Measurements from ENCODE around the gene TOX4. TPM values are rescaled to one million over a fixed set of nuclear protein-coding genes. Genes with fewer than 3 reads are reported as not detected.

TOX4 gene
- total RNA-seq, 1 experiment from 2014 or later: 26.9 TPM

DNA sequence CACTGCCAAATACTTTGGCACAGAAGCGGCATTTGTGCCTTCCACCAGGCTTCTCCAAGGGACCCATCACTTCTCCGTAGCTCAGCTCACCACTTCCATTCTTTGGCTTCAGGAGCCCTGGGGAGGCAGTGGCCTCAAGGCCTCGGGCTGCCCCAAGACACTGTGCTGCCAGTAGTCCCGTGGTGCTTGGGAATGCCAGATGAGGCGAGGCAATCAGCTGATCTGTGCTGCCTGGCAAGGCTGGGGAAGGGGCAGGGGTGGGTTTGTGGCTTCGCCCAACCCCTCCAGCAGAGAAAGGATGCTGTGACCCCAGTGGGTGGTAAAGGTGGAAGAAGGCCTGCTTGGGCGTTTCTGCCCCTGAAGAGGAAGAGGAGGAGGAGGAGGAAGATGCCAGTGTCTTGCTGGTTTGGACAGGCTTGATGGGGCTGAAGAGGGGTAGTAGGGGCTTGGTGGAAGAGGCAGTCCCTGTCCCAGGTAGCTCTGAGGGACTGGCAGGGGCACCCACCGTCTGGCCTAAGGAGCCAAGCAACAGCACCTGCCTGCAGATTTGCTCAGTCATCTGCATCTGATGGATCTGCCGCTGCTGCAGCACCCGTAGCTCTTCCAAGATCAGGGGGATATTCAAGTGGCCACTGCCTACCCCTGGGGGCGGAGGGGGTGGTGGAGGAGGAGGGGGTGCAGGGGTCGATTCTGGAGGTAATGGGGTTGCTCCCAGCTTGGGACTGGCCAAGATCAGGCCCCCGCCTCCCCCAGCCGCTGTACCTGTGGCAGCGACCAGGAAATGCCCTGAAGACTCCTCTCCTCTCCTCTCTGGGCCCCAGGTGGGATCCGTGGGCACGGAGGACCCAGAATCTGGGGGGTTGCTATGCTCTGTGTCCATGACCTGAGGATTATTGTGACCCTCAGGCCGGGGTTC is 47.8 kb downstream of the TOX4 start:
- no peak for DNase-seq
- Histone ChIP-seq H3K9me3 (no peaks in the 10 kb centered on the region), H3K36me3 (no peaks in the 10 kb centered on the region), H3K4me3 (no peak overlapping the region), H3K27me3 (no peaks in the 10 kb centered on the region)

DNA sequence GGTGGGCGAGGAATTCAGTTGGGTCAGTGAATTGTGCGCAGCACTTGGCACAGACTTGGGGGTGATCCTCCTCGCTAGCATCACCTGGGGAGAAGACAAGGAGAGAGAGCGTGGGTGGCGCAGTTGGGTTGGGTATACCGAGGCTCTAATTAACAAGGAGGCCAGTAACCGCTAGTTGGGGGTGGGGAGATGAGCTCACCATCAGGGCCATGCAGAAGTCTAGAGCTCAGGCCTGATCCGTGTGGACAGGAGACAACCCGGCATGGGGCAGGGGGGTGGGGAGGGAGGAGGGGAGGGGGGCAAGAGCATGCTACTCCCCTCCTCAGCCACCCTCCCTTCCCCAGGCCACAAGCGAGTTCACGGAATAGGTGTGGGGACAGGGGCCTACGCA is 48.6 kb downstream of the TOX4 start:
- Histone ChIP-seq H3K27me3 (no peaks in the 10 kb centered on the region), H3K4me3 (peak overlapping the region; percentile 45; the same call in 1 of the 2 replicates), H3K9me3 (no peaks in the 10 kb centered on the region), H3K36me3 (no peaks in the 10 kb centered on the region)
- DNase-seq: no peak

DNA sequence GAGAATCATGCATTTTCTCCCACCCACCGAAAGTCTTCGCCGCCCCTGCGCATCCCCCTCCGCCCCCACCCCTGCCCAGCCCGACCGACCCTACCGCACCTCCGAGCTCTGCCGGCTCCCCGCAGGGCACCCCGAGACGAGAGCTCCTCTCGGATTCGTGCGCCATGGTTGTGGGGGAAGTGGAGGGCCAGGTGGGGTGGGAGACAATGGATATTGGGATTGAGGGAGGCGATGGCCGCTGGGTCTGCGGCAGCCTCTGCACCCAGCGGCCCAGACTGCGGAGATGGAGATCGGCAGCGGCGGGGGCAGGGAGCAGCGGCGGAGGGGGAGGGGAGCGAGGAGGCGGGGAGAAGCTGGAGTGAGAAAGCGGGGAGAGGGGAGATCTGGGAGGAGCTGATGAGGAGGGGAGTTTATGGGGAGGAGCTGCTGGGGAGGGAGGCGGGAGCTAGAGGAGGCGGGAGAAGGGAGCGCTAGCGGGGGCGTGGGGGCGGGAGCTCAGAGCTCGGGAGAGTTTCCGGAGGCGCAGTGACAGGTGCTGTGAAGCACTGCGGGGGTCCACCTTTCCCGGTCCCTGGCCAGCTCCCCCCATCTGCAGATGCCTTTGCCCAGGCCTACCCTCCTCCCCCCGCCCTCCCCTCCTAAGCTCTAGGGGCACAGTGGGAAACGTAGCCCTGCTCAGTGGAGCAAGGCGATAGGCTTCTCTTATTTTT is 49.1 kb downstream of the TOX4 start, which contains the start of gene SALL2:
SALL2 (minus strand) TSS at position 385 of the 710 bp plus-strand sequence; CDS start at position 166, 219 bp downstream.
- Histone ChIP-seq H3K36me3 (no peaks in the 10 kb centered on the region), H3K27me3 (no peaks in the 10 kb centered on the region), H3K4me3 (peak within 1 kb of the TSS; percentile 45), H3K9me3 (no peaks in the 10 kb centered on the region)
- peak; percentile 54 for DNase-seq

DNA sequence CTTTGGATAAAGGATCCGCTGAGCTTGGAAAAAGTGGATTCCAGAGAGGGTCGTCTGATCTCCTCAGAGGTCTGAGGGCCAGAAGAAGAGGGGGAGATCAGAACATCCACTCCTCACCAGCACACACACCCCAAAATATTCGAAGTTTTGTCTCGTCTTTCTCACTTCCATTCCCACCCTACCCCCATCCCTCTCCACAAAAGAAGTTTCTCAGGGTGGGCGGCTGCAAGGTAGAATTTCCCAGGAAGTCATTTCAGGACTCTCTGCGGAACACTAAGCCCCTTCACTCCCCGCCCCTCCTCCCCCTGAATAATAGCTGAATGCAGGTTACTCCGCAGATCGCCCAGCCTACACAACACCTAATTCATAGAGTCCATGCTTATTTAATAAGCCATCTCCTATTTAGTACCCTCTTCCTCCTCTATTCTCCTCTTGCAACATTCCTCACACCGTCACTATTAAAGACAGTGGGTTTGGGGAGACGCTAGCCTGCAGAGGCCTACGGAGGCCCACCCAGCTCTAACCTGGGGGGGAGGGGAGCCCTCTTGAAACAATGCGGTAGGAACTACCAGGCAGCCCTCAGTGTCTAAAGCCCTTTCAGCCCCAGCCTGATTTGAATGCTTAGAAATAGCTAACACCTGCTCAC is 49.8 kb downstream of the TOX4 start:
- Histone ChIP-seq H3K27me3 (no peaks in the 10 kb centered on the region), H3K4me3 (peak overlapping the region; percentile 45), H3K36me3 (no peaks in the 10 kb centered on the region), H3K9me3 (no peaks in the 10 kb centered on the region)
- no peak for DNase-seq

DNA sequence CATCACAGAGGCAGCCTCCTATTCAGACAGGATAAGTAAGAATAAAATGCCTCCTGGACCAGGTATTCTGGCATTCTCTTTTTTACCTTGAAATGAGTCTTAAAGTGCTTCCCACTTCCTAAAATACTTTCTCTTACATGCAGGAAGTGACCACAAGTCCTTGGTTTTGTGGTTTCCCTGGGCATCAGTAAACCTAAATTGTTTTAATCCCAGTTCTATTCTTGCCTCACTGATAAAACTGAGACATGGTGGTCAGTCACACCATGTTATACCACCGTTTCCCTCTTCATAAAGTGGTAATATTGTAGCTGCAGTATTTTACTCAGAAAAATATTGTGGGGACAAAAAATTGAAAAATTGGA is 50.3 kb downstream of the TOX4 start:
- H3K36me3 ChIP-seq: no peaks in the 10 kb centered on the region
- no peaks in the 10 kb centered on the region for H3K27me3 ChIP-seq
- no peak for DNase-seq
- no peaks in the 10 kb centered on the region for H3K9me3 ChIP-seq
- H3K4me3 ChIP-seq: no peak overlapping the region

DNA sequence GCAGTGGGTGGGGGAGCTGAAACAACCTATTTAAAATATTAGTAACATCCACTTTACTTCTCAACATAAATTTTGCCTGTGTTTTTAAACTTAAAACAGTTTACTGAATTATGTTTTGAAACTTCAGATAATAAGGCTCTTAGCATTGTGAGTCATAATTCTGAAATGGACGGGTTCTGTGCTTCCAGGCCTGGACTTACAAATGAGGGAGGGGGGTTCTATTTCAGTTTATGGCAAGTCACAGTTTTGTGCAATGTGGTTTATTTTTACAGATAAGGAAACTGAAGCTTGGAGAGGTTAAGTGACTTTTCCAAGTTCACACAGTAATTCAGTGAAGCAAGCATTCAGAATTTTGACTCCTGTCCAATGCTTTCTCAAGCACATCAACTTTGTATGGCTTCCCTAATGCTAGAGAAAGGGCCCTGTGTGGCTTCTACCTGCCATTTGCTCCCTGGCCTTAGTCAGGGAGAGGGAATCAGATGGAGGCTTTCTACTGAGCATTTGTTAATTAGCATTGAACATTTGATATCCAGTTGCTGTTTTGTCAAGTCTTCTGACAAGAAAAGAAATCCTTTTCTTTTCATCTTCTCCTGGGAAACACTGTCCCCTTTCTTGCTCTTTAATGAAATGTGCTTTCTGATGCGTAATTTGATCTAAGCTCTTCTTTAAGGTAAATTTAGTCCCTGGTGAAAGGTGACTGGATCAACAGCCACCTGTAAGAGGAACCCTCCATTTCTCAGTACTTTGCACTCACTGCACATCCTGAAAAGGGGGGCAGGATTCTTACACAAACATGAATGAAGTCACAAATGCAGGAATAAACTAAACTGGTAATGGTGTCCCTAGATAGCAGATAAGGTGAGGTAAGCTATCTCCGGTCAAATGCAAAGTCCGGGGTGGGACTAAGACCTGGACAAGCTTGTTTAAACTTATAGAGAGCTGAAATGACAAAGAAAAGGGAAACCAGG is 51.7 kb downstream of the TOX4 start:
- no peak for DNase-seq
- H3K27me3 ChIP-seq: no peaks in the 10 kb centered on the region
- no peaks in the 10 kb centered on the region for H3K36me3 ChIP-seq
- H3K9me3 ChIP-seq: no peaks in the 10 kb centered on the region
- no peak overlapping the region for H3K4me3 ChIP-seq

DNA sequence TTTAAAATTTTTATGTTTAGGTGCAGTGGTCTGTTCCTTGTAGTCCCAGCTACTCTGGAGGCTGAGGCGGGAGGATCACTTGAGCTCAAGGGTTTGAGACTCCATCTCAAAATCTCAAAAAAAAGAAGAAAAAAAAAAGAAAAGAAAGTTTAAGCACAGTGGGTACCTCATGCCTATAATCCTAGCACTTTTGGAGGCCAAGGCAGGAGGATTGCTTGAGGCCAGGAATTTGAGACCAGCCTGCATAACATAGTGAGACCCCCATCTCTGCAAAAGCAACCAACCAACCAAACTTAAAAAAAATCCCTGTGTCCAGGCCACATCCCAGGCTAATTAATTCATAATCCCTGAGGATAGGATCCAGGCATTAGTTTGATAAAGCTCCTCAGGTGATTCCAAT is 52.5 kb downstream of the TOX4 start:
- H3K4me3 ChIP-seq: no peak overlapping the region
- H3K9me3 ChIP-seq: no peaks in the 10 kb centered on the region
- H3K27me3 ChIP-seq: no peaks in the 10 kb centered on the region
- no peak for DNase-seq
- H3K36me3 ChIP-seq: no peaks in the 10 kb centered on the region

DNA sequence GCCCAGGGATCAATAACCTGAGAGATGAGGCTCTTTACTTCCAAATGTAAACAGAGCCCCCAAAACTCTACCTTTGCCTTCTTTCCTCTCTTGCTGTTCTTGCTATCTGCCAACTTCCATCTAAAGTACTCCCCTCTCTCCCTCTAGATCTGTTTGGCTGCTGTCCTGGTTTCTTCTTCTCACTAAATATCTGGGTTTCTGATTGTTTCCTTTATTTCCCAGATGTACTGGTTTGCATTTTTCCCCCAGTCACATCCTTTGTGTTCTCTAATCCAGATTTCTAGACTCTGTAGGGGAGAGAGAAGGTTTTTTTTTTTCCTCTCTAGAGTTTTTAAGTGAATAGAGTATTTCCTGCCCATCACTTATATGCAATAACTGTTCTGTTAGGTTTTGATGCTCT is 56.3 kb downstream of the TOX4 start:
- Histone ChIP-seq H3K27me3 (peaks cover 6% of the 10 kb centered on the region), H3K4me3 (no peak overlapping the region), H3K36me3 (no peaks in the 10 kb centered on the region), H3K9me3 (no peaks in the 10 kb centered on the region)
- DNase-seq: no peak

DNA sequence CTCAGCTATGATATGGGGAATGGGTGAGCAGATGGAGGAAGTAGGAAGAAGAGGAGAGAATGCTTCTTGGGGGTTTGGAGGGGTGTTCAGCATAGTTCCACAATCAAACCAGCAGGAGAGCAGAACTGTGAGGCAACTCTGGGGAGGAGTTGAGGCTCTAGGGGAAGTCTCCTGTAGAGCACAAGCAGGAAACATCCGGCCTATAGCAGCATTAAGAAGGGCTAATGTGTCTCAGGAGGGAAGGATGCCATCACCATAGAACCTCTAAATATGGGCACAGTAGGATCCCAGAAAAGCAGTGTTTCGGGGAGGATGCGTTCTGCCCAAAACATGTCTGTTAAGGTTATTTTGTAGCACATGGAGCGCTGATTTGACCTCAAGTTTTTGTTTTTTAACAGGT is 57.6 kb downstream of the TOX4 start:
- H3K4me3 ChIP-seq: no peak overlapping the region
- DNase-seq: no peak
- no peaks in the 10 kb centered on the region for H3K9me3 ChIP-seq
- no peaks in the 10 kb centered on the region for H3K36me3 ChIP-seq
- peaks cover 6% of the 10 kb centered on the region for H3K27me3 ChIP-seq

DNA sequence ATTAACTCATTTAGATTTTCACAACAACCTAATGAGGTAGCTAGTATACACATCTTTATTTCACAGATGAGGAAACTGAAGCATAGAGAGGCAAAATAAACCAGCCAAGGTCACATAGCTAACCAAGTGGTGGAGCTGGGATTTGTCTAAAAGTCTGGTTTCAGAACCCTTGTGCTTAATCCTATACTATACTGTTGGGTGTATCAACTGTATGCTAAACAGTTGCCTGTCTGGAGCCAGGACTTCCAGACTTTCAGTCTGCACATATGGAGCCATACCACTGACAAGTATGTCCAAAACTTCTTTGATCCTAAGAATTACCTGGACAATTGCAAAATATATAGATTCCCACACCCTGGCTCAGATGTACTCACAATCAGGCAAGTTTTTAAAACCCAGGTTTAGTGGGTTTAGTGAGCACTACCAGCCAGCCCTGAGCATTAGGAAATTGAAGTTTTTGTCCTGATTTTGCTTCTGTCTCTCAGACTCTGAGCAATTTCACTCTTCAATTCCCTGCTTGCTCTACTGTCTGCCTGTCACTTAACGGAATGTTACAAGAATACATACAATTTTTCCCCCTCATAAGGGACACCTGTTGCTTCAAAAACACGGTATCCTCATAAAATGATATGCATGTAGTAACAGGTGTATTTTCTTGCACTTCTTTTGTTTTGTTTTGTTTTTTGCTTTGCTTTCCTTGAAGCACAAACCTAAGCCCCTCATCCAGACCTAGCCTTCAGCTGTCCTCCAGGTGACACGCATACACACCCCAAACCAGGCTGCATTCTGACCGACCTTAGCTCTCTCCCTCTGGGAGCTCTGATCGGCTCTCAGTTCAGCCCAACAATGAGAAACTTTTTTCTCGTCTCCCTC is 58.8 kb downstream of the TOX4 start:
- no peak overlapping the region for H3K4me3 ChIP-seq

DNA sequence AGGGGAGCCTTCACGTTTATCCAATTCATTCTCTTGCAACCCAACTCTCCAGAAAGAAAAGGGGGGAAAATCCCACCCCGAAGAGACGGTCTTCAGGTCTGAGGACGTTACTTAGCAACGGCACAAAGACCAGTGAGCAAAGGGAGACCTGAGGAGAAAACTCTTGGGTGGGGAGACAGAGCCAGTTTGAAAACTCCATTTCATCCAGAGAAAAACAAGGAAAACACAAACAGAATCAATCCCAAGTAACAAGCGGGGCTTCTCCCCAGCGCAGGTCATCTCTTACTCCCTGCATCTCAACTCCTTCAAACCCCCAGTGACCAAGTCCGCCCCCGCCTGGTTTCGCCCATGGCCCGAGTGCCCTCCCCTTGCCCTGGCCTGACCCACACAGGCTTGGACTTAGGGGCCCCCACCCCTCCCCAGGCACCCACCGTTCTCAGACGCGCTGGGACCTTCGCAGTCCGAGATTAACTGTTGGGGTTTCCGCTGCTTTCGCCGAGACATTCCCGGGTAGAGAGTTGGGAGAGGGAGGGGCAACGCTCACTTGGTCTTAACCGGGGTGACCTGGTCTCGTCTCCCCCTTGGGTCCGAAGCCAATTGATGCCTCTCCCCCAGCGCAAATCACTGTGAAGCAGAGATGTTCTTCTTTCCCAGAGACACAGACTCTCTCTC is 59.6 kb downstream of the TOX4 start:
- Histone ChIP-seq H3K9me3 (no peaks in the 10 kb centered on the region), H3K36me3 (no peaks in the 10 kb centered on the region), H3K27me3 (peaks cover 6% of the 10 kb centered on the region), H3K4me3 (no peak overlapping the region)
- DNase-seq: no peak

More for the DNA sequence above, 58.8 kb downstream of the TOX4 start:
- Histone ChIP-seq H3K36me3 (no peaks in the 10 kb centered on the region), H3K27me3 (peaks cover 6% of the 10 kb centered on the region), H3K9me3 (no peaks in the 10 kb centered on the region)
- DNase-seq: no peak

DNA sequence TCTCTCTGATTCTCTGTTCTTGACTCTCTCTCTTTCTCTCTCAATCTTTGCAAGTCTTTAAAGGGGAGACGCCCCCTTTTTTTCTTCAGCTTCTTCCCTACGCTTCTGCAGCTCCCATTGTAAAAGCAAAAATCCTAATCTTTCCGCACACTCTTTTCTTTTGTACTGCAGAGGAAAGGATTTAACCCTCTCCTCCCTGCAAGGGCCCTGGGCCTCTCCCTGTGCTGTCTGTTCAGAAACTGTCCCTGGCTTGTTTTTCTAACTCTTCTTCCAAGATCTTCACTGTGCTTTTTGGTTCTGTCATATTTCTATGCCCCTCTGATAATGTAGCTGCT is 60.1 kb downstream of the TOX4 start:
- Histone ChIP-seq H3K36me3 (no peaks in the 10 kb centered on the region), H3K4me3 (no peak overlapping the region), H3K9me3 (no peaks in the 10 kb centered on the region), H3K27me3 (peaks cover 6% of the 10 kb centered on the region)
- DNase-seq: no peak

DNA sequence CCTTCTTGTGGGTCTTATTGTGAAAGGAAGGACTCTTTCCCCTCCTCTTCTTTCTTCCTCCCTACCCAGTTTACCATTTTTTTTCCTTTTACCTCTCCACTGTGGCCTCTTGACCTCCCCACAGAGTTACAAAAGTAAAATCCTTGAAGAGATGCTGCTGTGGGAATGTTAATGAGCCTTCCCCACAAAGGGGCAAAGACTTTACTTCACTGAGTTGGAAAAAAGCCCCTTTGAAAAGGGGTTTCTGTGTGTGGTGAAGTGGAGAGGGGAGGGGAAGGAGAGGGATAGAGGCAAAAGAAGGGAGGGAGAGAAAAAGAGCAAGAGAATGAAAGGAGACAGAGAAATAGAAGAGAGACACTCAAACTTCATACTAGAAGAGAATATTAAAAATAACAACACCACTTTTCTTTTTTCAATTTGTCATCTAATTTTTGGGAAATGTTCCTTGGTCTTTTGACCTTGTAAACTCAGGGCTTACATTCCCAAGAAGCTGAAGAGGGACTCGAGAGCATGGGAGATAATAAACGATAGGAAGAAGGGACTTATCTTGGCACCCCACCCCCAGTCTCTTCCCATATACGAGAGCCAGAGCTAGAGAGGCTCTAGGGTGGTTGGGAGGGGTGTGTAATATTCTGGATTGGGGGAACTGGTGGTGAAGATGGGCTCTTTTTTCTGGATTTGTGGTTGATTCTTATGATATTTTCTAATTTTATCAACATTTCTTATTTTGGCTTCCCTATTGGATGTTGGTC is 62.4 kb downstream of the TOX4 start:
- no peaks in the 10 kb centered on the region for H3K36me3 ChIP-seq
- DNase-seq: no peak
- no peak overlapping the region for H3K4me3 ChIP-seq
- H3K9me3 ChIP-seq: no peaks in the 10 kb centered on the region
- H3K27me3 ChIP-seq: peaks cover 6% of the 10 kb centered on the region

DNA sequence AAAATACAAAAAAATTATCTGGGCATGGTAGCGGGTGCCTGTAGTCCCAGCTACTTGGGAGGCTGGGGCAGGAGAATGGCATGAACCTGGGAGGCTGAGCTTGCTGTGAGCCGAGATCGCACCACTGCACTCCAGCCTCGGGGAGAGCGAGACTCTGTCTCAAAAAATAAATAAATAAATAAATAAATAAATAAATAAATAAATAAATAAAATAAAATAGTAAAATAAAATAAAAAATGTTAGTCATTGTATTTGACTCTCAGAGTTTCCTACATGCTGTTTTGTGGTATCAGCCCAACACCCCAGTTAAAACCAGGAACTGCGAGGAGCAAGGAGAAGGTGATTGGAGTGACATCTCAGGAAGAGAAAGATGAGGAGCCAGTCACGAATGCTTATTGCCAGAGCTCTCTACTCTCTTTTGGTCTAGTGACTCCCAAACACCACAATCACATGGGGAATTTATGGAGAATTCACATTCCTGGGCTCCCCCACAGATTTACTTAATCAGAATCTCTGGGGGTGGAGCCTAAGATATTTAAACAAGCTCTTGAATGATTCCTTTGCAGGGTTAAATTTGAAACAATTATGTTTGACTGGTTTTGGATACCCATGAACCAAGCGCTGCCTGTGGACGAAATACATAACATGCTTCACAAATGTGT is 64.5 kb downstream of the TOX4 start:
- no peaks in the 10 kb centered on the region for H3K36me3 ChIP-seq
- 0 out of 2 replicates have a peak, but pooled peaks cover 2% of the 10 kb centered on the region for H3K27me3 ChIP-seq
- DNase-seq: no peak
- no peak overlapping the region for H3K4me3 ChIP-seq
- H3K9me3 ChIP-seq: no peaks in the 10 kb centered on the region

Measured in MG63 (cell line).